ENCODE data around the gene EXOC2.

- TF ChIP-seq, protein P1, sequence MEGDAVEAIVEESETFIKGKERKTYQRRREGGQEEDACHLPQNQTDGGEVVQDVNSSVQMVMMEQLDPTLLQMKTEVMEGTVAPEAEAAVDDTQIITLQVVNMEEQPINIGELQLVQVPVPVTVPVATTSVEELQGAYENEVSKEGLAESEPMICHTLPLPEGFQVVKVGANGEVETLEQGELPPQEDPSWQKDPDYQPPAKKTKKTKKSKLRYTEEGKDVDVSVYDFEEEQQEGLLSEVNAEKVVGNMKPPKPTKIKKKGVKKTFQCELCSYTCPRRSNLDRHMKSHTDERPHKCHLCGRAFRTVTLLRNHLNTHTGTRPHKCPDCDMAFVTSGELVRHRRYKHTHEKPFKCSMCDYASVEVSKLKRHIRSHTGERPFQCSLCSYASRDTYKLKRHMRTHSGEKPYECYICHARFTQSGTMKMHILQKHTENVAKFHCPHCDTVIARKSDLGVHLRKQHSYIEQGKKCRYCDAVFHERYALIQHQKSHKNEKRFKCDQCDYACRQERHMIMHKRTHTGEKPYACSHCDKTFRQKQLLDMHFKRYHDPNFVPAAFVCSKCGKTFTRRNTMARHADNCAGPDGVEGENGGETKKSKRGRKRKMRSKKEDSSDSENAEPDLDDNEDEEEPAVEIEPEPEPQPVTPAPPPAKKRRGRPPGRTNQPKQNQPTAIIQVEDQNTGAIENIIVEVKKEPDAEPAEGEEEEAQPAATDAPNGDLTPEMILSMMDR (IDR thresholded peaks at IDR 0.05), result no peak
- peak in 1 of 2 donors; percentile 65 for TF ChIP-seq POLR2A (IDR thresholded peaks at IDR 0.05)
Observed at GRCh38 chr6:710601-711571, 17.9 kb upstream of the EXOC2 start.

All from adrenal gland (tissue), 5 donors.